Left kidney (tissue), 2 donors: ENCODE results near the gene EGFR. TPM values are rescaled to one million over a fixed set of nuclear protein-coding genes. Genes with fewer than 3 reads are reported as not detected.

Experiments
- DNase-seq: peaks from one replicate; pipeline ENCODE4 v3.0.0-alpha.2; 2013
- polyA plus RNA-seq: library from polyadenylated mRNA; unstranded; fragments of 120-200 nt; gene quantifications from one replicate; pipeline ENCODE4 v1.2.1, GENCODE V29; 2013; ENCODE audit not compliant: insufficient read length

The EGFR gene
- polyA plus RNA-seq, 1 donor: 34.9 TPM

- DNase-seq: no peak
Observed at GRCh38 chr7:55124989-55125875, 106.4 kb downstream of the EGFR start.

GRCh38 chr7:55127135-55127551 lies 108.3 kb downstream of the EGFR start:
- DNase-seq: no peak

GRCh38 chr7:55127622-55128081 lies 108.8 kb downstream of the EGFR start:
- DNase-seq: peak; percentile 62

- no peak for DNase-seq
Observed at GRCh38 chr7:55128693-55129394, 110.0 kb downstream of the EGFR start.

GRCh38 chr7:55129541-55130394 lies 111.0 kb downstream of the EGFR start:
- no peak for DNase-seq

GRCh38 chr7:55130395-55131141 lies 111.8 kb downstream of the EGFR start:
- no peak for DNase-seq

- DNase-seq: no peak
Observed at GRCh38 chr7:55131142-55131929, 112.5 kb downstream of the EGFR start.

GRCh38 chr7:55132550-55132889 lies 113.7 kb downstream of the EGFR start:
- DNase-seq: no peak

GRCh38 chr7:55132890-55133551 lies 114.2 kb downstream of the EGFR start:
- no peak for DNase-seq

GRCh38 chr7:55133630-55134358 lies 115.0 kb downstream of the EGFR start:
- no peak for DNase-seq

- DNase-seq: no peak
Observed at GRCh38 chr7:55134359-55134725, 115.5 kb downstream of the EGFR start.

GRCh38 chr7:55134786-55135185 lies 116.0 kb downstream of the EGFR start:
- DNase-seq: no peak

GRCh38 chr7:55135462-55135861 lies 116.6 kb downstream of the EGFR start:
- no peak for DNase-seq

GRCh38 chr7:55138663-55139062 lies 119.8 kb downstream of the EGFR start:
- DNase-seq: no peak

- DNase-seq: no peak
Observed at GRCh38 chr7:55140221-55140940, 121.6 kb downstream of the EGFR start.

- no peak for DNase-seq
Observed at GRCh38 chr7:55140941-55141278, 122.1 kb downstream of the EGFR start.

- DNase-seq: no peak
Observed at GRCh38 chr7:55142919-55143600, 124.2 kb downstream of the EGFR start.
